ENCODE results near the gene SPINK4. TPM values are rescaled to one million over a fixed set of nuclear protein-coding genes. Genes with fewer than 3 reads are reported as not detected.

SPINK4 gene
- total RNA-seq, 2 experiments from 2014 or later: not detected

- Mint-ChIP-seq H3K9me3 (no peaks in the 10 kb centered on the region), H3K27ac (no peak overlapping the region), H3K27me3 (no peaks in the 10 kb centered on the region), H3K36me3 (ENCODE audit: low read depth) (no peaks in the 10 kb centered on the region), H3K4me1 (ENCODE audit: low read depth) (peaks cover 7% of the 10 kb centered on the region), H3K4me3 (no peak overlapping the region)
- no peak for DNase-seq
- ChIA-PET CTCF (interaction anchor here (0.9 to 1.7 kb wide), 2 partner anchors 17 to 29 kb away, joined by 4 to 5 read pairs; no protein-coding TSS in a partner anchor), POLR2A (no interaction called here)
- TF ChIP-seq, protein P1, sequence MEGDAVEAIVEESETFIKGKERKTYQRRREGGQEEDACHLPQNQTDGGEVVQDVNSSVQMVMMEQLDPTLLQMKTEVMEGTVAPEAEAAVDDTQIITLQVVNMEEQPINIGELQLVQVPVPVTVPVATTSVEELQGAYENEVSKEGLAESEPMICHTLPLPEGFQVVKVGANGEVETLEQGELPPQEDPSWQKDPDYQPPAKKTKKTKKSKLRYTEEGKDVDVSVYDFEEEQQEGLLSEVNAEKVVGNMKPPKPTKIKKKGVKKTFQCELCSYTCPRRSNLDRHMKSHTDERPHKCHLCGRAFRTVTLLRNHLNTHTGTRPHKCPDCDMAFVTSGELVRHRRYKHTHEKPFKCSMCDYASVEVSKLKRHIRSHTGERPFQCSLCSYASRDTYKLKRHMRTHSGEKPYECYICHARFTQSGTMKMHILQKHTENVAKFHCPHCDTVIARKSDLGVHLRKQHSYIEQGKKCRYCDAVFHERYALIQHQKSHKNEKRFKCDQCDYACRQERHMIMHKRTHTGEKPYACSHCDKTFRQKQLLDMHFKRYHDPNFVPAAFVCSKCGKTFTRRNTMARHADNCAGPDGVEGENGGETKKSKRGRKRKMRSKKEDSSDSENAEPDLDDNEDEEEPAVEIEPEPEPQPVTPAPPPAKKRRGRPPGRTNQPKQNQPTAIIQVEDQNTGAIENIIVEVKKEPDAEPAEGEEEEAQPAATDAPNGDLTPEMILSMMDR (IDR thresholded peaks at IDR 0.05): no peak
- no peak for ATAC-seq
- intact Hi-C loops (cut with micrococcal nuclease): no loop called here
Measured at GRCh38 chr9:33197279-33198152, 42.5 kb upstream of the SPINK4 start.

DNA sequence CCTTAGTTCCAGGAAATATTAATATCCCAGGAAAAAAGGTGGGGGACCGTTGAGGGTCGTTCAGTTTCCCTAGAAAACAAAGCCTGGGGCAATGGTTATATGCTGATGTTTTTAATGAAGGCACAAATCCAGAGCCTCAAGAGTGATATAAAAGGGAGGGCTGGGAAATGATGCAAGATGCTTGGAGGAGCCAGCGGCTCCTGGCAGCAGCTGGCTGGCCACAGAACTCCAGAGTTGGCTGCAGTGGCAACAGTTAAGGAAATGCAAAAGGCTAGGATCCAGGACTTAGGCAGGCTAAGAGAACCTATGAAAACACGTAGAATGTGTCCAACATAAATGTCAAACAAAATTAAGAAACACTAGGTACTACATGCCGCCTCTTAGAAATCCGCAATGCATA is 41.8 kb upstream of the SPINK4 start:
- intact Hi-C loops (cut with micrococcal nuclease): no loop called here
- ChIA-PET POLR2A (no interaction called here), CTCF (interaction anchor here (1.1 kb wide), 1 partner anchor 28 kb away, joined by 3 read pairs; no protein-coding TSS in a partner anchor)
- Mint-ChIP-seq H3K4me1 (ENCODE audit: low read depth) (peaks cover 12% of the 10 kb centered on the region), H3K36me3 (ENCODE audit: low read depth) (no peaks in the 10 kb centered on the region), H3K27me3 (no peaks in the 10 kb centered on the region), H3K27ac (no peak overlapping the region), H3K9me3 (no peaks in the 10 kb centered on the region), H3K4me3 (no peak overlapping the region)
- DNase-seq (no peak), ATAC-seq (no peak)
- TF ChIP-seq, protein P1 (IDR thresholded peaks at IDR 0.05): no peak

GRCh38 chr9:33202018-33202417 is 37.9 kb upstream of the SPINK4 start:
- H3K27me3 Mint-ChIP-seq: no peaks in the 10 kb centered on the region
- POLR2A ChIA-PET: interaction anchor here (0.6 to 1.3 kb wide), 2 partner anchors 35 to 81 kb away, joined by 3 to 4 read pairs; no protein-coding TSS in a partner anchor
- H3K27ac Mint-ChIP-seq: no peak overlapping the region
- CTCF ChIA-PET: interaction anchor here (0.9 to 2.5 kb wide), 3 partner anchors 24 to 31 kb away, joined by 3 to 9 read pairs (median 5); no protein-coding TSS in a partner anchor
- no peaks in the 10 kb centered on the region for H3K36me3 Mint-ChIP-seq (ENCODE audit: low read depth)
- no peak for DNase-seq
- peak; percentile 37 for ATAC-seq
- TF ChIP-seq, protein P1 (IDR thresholded peaks at IDR 0.05): no peak
- peaks cover 12% of the 10 kb centered on the region for H3K4me1 Mint-ChIP-seq (ENCODE audit: low read depth)
- intact Hi-C loops (cut with micrococcal nuclease): no loop called here
- no peak overlapping the region for H3K4me3 Mint-ChIP-seq
- no peaks in the 10 kb centered on the region for H3K9me3 Mint-ChIP-seq

DNA sequence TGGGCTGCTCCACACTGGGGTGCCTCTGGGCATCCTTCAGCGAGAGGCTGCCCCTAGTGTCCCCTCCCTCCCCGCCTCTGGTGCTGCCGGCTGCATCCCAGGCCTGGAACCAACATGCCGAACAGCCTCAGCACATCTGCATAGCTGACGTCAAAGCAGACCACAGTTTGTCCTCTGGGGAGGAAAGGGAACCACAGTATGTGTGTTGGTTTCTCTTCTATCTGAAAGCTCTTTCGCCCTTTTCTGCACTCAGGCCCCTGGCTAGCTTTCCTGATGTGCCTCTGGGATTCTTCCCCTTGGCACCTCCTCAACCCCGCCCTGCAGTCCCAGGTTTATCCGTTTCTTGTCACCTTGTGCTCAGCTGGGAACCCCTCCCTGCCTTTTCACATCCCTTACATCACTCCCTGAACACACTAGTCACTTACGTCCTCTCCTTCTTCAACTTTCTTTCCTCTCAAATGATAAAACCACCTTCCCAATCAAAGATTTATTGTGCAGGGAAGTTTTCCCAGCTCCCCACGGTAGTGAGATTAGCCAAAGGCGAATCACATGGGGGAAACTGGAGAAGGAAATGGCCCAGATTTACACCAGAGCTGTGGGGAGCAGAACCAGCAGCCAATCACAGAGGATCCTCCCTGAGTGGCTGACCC is 37.3 kb upstream of the SPINK4 start:
- CTCF ChIA-PET: interaction anchor here (0.9 to 2.5 kb wide), 3 partner anchors 24 to 32 kb away, joined by 3 to 9 read pairs (median 5); no protein-coding TSS in a partner anchor
- no peaks in the 10 kb centered on the region for H3K9me3 Mint-ChIP-seq
- TF ChIP-seq, protein P1 (IDR thresholded peaks at IDR 0.05): no peak
- intact Hi-C loops (cut with micrococcal nuclease): no loop called here
- H3K27ac Mint-ChIP-seq: peak overlapping the region; percentile 32
- no peaks in the 10 kb centered on the region for H3K27me3 Mint-ChIP-seq
- POLR2A ChIA-PET: interaction anchor here (0.6 to 1.3 kb wide), 3 partner anchors 34 to 81 kb away, joined by 3 to 4 read pairs (median 3); partner anchors contain the start of gene B4GALT1
- DNase-seq (peak; percentile 61), ATAC-seq (peak; percentile 93)
- H3K36me3 Mint-ChIP-seq (ENCODE audit: low read depth): no peaks in the 10 kb centered on the region
- peaks cover 12% of the 10 kb centered on the region for H3K4me1 Mint-ChIP-seq (ENCODE audit: low read depth)
- no peak overlapping the region for H3K4me3 Mint-ChIP-seq
